GM12873 (cell line): ENCODE measurements around the gene PEX11B.

Source experiments
- CTCF ChIP-seq: IDR thresholded peaks from 2 replicates; pipeline ENCODE4 v1.5.1; 2012; ENCODE audit warnings: low read depth, mild to moderate bottlenecking, moderate library complexity, low read length, control low read depth; ENCODE audit not compliant: insufficient read depth; ENCODE audit errors: missing control alignments

The PEX11B gene

GRCh38 chr1:145897969-145898368 lies 20.5 kb downstream of the PEX11B start:
- no peak for TF ChIP-seq CTCF

- TF ChIP-seq CTCF, result no peak
These were observed 23.0 kb downstream of the PEX11B start for GRCh38 chr1:145895471-145895870.

GRCh38 chr1:145893306-145894055 lies 25.0 kb downstream of the PEX11B start:
- TF ChIP-seq CTCF, result no peak

GRCh38 chr1:145892486-145893087 lies 25.9 kb downstream of the PEX11B start:
- no peak for TF ChIP-seq CTCF

GRCh38 chr1:145891587-145892485 lies 26.7 kb downstream of the PEX11B start:
- peak; percentile 88 for TF ChIP-seq CTCF

GRCh38 chr1:145891143-145891542 lies 27.4 kb downstream of the PEX11B start:
- TF ChIP-seq CTCF, result no peak

- TF ChIP-seq CTCF, result no peak
These were observed 28.8 kb downstream of the PEX11B start for GRCh38 chr1:145889722-145890121.
